HepG2 (cell line): ENCODE data around the gene GATA1. TPM values are rescaled to one million over a fixed set of nuclear protein-coding genes. Genes with fewer than 3 reads are reported as not detected.

Experiments used
- ATAC-seq: fragments of 200-7000 bp; cut with Tn5 transposase; 3 replicates; pipeline ENCODE4 v1.9.1; 2020; ENCODE audit warnings: mild to moderate bottlenecking, moderate library complexity
- BruUV-seq: library from RNA; stranded (reverse); fragments of 400-500 nt; replicated peaks from 2 replicates; lab custom pipeline; 2021; lab: Mats Ljungman, UMichigan
- CTCF ChIA-PET: fragments of 300-600 bp; formaldehyde crosslinking; extraction: SDS; loops from one replicate; lab custom pipeline; 2021; ENCODE audit warnings: low total read pairs, inconsistent platforms, low intra/inter-chr PET ratio; lab: Yijun Ruan, JAX
- POLR2A ChIA-PET: fragments of 350-600 bp; sonication (Branson Sonifier 250); formaldehyde crosslinking; loops from one replicate; lab custom pipeline; 2020; ENCODE audit warnings: antibody characterized with exemption, inconsistent platforms; lab: Yijun Ruan, JAX
- DNase-seq: peaks from one replicate; pipeline ENCODE4 v3.0.0-alpha.2; 2015; ENCODE audit warnings: low spot score
- FAIRE-seq: peaks from 3 replicates; lab custom pipeline; 2011; peaks lifted over from hg19 to GRCh38; lab: Jason Lieb, UNC
- H2AFZ ChIP-seq: one replicate; pipeline ENCODE4 v1.6.1; 2011; ENCODE audit warnings: low read length, inconsistent platforms
- H3K27ac ChIP-seq: fragments of 300-600 bp; 3 replicates; pipeline ENCODE4 v1.8.0; 2011; ENCODE audit warnings: mixed run types, mild to moderate bottlenecking, mixed read lengths, low read length, inconsistent platforms; ENCODE audit not compliant: insufficient read depth; ENCODE audit errors: extremely low read length
- H3K27me3 ChIP-seq, 2 experiments: fragments of 200-600 bp in 1 of 2; 2 replicates in 1 of 2; 3 replicates in 1 of 2; pipeline versions ENCODE4 v1.6.0 to v1.8.0; 2011; ENCODE audit warnings: low read length in 2 of 2, mild to moderate bottlenecking in 2 of 2, moderate library complexity in 2 of 2, inconsistent platforms in 1 of 2; ENCODE audit not compliant: insufficient read depth in 2 of 2, control insufficient read depth in 1 of 2
- H3K36me3 ChIP-seq, 2 experiments: fragments of 200-600 bp in 1 of 2; replicated peaks in 1 of 2; 2 replicates in 1 of 2; 3 replicates in 1 of 2; pipeline versions ENCODE4 v1.5.1 to v1.8.0; 2011; ENCODE audit warnings: low read length in 2 of 2, inconsistent platforms in 1 of 2; ENCODE audit not compliant: insufficient read depth in 2 of 2, control insufficient read depth in 1 of 2
- H3K4me1 ChIP-seq: 2 replicates; pipeline ENCODE4 v1.5.1; 2012; ENCODE audit warnings: low read length, inconsistent platforms; ENCODE audit not compliant: insufficient read depth
- H3K4me2 ChIP-seq: 2 replicates; pipeline ENCODE4 v1.6.0; 2011; ENCODE audit warnings: low read depth, low read length, inconsistent platforms
- H3K4me3 ChIP-seq, 3 experiments: fragments of 200-600 bp in 1 of 3; sonication (generic), shearing (Covaris generic) in 1 of 3; replicated peaks in 1 of 3; 2 replicates each; pipeline ENCODE4 v1.5.1; 2011 to 2016; ENCODE audit warnings: low read length in 3 of 3, inconsistent platforms in 2 of 3, low read depth in 2 of 3, mild to moderate bottlenecking in 2 of 3, control low read depth in 1 of 3, mixed read lengths in 1 of 3; ENCODE audit not compliant: insufficient read depth in 1 of 3
- H3K79me2 ChIP-seq: one replicate; pipeline ENCODE4 v1.6.1; 2011; ENCODE audit warnings: low read length, inconsistent platforms; ENCODE audit not compliant: insufficient read depth
- H3K9ac ChIP-seq: 2 replicates; pipeline ENCODE4 v1.6.0; 2011; ENCODE audit warnings: mild to moderate bottlenecking, low read depth, low read length, inconsistent platforms; ENCODE audit not compliant: insufficient read depth
- H3K9me3 ChIP-seq: 2 replicates; pipeline ENCODE4 v1.5.1; 2012; ENCODE audit warnings: mild to moderate bottlenecking, low read length
- H4K20me1 ChIP-seq: 2 replicates; pipeline ENCODE4 v1.6.0; 2011; ENCODE audit warnings: inconsistent platforms, mild to moderate bottlenecking, low read length, moderate library complexity; ENCODE audit not compliant: insufficient read depth
- HES4 ChIP-seq: sonication (generic); formaldehyde crosslinking; IDR thresholded peaks from 2 replicates; pipeline ENCODE4 v1.9.0; 2021; ENCODE audit warnings: mild to moderate bottlenecking, missing genetic modification reagents, borderline replicate concordance
- MZF1 ChIP-seq: sonication (generic); formaldehyde crosslinking; IDR thresholded peaks from 2 replicates; pipeline ENCODE4 v1.8.1; 2023; ENCODE audit warnings: mild to moderate bottlenecking, missing genetic modification reagents, borderline replicate concordance
- POLR2AphosphoS2 ChIP-seq: IDR thresholded peaks from 2 replicates; pipeline ENCODE4 v1.6.1; 2011; ENCODE audit warnings: low read depth, low read length, improper control_type of control experiment
- STAT6 ChIP-seq: sonication (generic); formaldehyde crosslinking; IDR thresholded peaks from 2 replicates; pipeline ENCODE4 v1.4.0; 2020; ENCODE audit warnings: missing genetic modification reagents, mild to moderate bottlenecking, borderline replicate concordance
- ZBTB42 ChIP-seq: sonication (generic); formaldehyde crosslinking; IDR thresholded peaks from 2 replicates; pipeline ENCODE4 v1.5.0; 2020; ENCODE audit warnings: mild to moderate bottlenecking, missing genetic modification reagents
- ZMYM4 ChIP-seq: sonication (generic); formaldehyde crosslinking; IDR thresholded peaks from 2 replicates; pipeline ENCODE4 v1.8.1; 2023; ENCODE audit warnings: mild to moderate bottlenecking, missing genetic modification reagents
- ZNF253 ChIP-seq: sonication (generic); formaldehyde crosslinking; IDR thresholded peaks from 2 replicates; pipeline ENCODE4 v1.8.0; 2022; ENCODE audit warnings: mild to moderate bottlenecking, missing genetic modification reagents, borderline replicate concordance
- ZNF296 ChIP-seq: sonication (generic); formaldehyde crosslinking; conservative IDR thresholded peaks from 2 replicates; pipeline ENCODE4 v1.5.0; 2020; ENCODE audit warnings: mild to moderate bottlenecking, missing genetic modification reagents
- WGBS: methylation state at CpG from one replicate; pipeline ENCODE4 v1.1.6; 2017; ENCODE audit warnings: low lambda C conversion rate; 5-methylcytosine and 5-hydroxymethylcytosine counted together
- in situ Hi-C: cut with HindIII; loops from 2 replicates; pipeline ENCODE4 v1.10.0; 2017; ENCODE audit warnings: low pct_unique_long_range_greater_than_20kb; ENCODE audit not compliant: extremely low pct_ligation_motif_present
- intact Hi-C: fragments of 100-400 bp; cut with micrococcal nuclease; formaldehyde crosslinking; loops from one replicate; pipeline ENCODE4 v1.10.0; 2022; ENCODE audit not compliant: unreplicated experiment
- polyA plus RNA-seq, 8 experiments: library from polyadenylated mRNA; depleted of rRNA in 3 of 8; stranded (reverse) in 7 of 8; unstranded in 1 of 8; fragments of >200 nt; fragmentation: Illumina TruSeq in 4 of 8; extraction: Trizol in 4 of 8; gene quantifications; 2 replicates each; pipeline versions ENCODE4 v1.2.1 to v1.2.3, GENCODE V29; 2011 to 2016; ENCODE audit warnings: low read depth in 4 of 8, missing spikeins in 1 of 8, mixed read lengths in 1 of 8; ENCODE audit not compliant: insufficient read depth in 1 of 8
- total RNA-seq, 5 experiments: library from RNA; depleted of rRNA; stranded (reverse); fragments of >200 nt; fragmentation: Illumina TruSeq; extraction: Trizol; gene quantifications; 2 replicates each; pipeline ENCODE4 v1.2.3, GENCODE V29; 2016; ENCODE audit warnings: low read depth in 1 of 5
- TF ChIP-seq, protein P1 (sequence below): sonication (generic); formaldehyde crosslinking; IDR thresholded peaks from 2 replicates; pipeline ENCODE4; 2020; ENCODE audit warnings: missing genetic modification reagents, mild to moderate bottlenecking, borderline replicate concordance
- TF ChIP-seq, protein P2 (sequence below): fragments of 450-650 bp; IDR thresholded peaks from 2 replicates; pipeline ENCODE4 v1.6.1; 2017; ENCODE audit warnings: mild to moderate bottlenecking
- TF ChIP-seq, protein P3 (sequence below): sonication (generic); formaldehyde crosslinking; IDR thresholded peaks from 2 replicates; pipeline ENCODE4 v1.5.0; 2020; ENCODE audit warnings: missing genetic modification reagents, mild to moderate bottlenecking, borderline replicate concordance

Gene GATA1
- total and polyA plus RNA-seq, 2 of the 13 experiments (the other 11 are each of a cell fraction or from before 2014, with no cell fraction given): 0.13 TPM; not detected in 1

- TF ChIP-seq, protein P1, sequence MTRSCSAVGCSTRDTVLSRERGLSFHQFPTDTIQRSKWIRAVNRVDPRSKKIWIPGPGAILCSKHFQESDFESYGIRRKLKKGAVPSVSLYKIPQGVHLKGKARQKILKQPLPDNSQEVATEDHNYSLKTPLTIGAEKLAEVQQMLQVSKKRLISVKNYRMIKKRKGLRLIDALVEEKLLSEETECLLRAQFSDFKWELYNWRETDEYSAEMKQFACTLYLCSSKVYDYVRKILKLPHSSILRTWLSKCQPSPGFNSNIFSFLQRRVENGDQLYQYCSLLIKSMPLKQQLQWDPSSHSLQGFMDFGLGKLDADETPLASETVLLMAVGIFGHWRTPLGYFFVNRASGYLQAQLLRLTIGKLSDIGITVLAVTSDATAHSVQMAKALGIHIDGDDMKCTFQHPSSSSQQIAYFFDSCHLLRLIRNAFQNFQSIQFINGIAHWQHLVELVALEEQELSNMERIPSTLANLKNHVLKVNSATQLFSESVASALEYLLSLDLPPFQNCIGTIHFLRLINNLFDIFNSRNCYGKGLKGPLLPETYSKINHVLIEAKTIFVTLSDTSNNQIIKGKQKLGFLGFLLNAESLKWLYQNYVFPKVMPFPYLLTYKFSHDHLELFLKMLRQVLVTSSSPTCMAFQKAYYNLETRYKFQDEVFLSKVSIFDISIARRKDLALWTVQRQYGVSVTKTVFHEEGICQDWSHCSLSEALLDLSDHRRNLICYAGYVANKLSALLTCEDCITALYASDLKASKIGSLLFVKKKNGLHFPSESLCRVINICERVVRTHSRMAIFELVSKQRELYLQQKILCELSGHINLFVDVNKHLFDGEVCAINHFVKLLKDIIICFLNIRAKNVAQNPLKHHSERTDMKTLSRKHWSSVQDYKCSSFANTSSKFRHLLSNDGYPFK (CRISPR knock-in tag): no peak
- TF ChIP-seq HES4 (no peak), ZNF253 (no peak), POLR2AphosphoS2 (no peak), MZF1 (CRISPR knock-in tag) (no peak)
These were observed 3.2 kb downstream of the GATA1 start (continued) for GRCh38 chrX:48789366-48790220.

DNA sequence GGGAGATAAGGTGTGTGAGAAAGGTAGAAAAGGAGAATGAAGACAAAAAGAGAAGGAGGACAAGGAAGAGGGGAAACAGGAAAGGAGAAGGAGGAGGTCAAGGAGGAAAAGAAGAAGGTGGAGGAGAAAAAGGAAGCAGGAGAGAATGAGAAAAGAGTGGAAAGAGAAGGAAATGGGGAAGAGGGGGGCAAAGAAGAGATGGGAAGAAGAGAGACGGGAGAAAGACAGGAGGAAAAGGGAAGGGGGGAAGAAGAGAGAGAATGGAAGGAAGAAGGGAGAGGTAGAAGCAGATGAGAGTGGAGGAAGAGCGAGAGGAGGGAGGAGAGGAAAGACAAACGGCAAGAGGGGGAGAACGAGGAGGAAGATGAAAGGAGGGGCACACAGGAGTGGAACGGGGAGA lies 4.1 kb downstream of the GATA1 start:
- no peaks in the 10 kb centered on the region for H4K20me1 ChIP-seq
- no peak overlapping the region for H3K4me3 ChIP-seq
- ATAC-seq (no peak), FAIRE-seq (no peak), DNase-seq (no peak)
- no TSS peak for BruUV-seq
- WGBS: 21% methylated on average over 5 of the region's 5 CpGs
- no peaks in the 10 kb centered on the region; a peak in 1 of 5 replicates for H3K27me3 ChIP-seq
- intact Hi-C loops: no loop called here
- in situ Hi-C loops: no loop called here
- H2AFZ ChIP-seq: no peak overlapping the region
- H3K36me3 ChIP-seq: no peaks in the 10 kb centered on the region
- no peak overlapping the region for H3K4me2 ChIP-seq
- H3K9me3 ChIP-seq: no peaks in the 10 kb centered on the region
- CTCF ChIA-PET: no interaction called here
- H3K27ac ChIP-seq: no peak overlapping the region
- H3K4me1 ChIP-seq: peaks cover 14% of the 10 kb centered on the region
- no peaks in the 10 kb centered on the region for H3K79me2 ChIP-seq
- H3K9ac ChIP-seq: no peak overlapping the region
- POLR2A ChIA-PET: no interaction called here
- TF ChIP-seq, protein P2, sequence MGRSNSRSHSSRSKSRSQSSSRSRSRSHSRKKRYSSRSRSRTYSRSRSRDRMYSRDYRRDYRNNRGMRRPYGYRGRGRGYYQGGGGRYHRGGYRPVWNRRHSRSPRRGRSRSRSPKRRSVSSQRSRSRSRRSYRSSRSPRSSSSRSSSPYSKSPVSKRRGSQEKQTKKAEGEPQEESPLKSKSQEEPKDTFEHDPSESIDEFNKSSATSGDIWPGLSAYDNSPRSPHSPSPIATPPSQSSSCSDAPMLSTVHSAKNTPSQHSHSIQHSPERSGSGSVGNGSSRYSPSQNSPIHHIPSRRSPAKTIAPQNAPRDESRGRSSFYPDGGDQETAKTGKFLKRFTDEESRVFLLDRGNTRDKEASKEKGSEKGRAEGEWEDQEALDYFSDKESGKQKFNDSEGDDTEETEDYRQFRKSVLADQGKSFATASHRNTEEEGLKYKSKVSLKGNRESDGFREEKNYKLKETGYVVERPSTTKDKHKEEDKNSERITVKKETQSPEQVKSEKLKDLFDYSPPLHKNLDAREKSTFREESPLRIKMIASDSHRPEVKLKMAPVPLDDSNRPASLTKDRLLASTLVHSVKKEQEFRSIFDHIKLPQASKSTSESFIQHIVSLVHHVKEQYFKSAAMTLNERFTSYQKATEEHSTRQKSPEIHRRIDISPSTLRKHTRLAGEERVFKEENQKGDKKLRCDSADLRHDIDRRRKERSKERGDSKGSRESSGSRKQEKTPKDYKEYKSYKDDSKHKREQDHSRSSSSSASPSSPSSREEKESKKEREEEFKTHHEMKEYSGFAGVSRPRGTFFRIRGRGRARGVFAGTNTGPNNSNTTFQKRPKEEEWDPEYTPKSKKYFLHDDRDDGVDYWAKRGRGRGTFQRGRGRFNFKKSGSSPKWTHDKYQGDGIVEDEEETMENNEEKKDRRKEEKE: no peak
- TF ChIP-seq ZNF296 (CRISPR knock-in tag) (no peak), STAT6 (no peak), ZMYM4 (no peak), ZBTB42 (CRISPR knock-in tag) (no peak)
- TF ChIP-seq, protein P3, sequence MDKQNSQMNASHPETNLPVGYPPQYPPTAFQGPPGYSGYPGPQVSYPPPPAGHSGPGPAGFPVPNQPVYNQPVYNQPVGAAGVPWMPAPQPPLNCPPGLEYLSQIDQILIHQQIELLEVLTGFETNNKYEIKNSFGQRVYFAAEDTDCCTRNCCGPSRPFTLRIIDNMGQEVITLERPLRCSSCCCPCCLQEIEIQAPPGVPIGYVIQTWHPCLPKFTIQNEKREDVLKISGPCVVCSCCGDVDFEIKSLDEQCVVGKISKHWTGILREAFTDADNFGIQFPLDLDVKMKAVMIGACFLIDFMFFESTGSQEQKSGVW (CRISPR knock-in tag): no peak
